Neuronal stem cell (in vitro differentiated cells): ENCODE results near the gene PBRM1.

ENCODE experiments used
- DNase-seq: peaks from one replicate; pipeline ENCODE4 v3.0.0-alpha.2; 2013; ENCODE audit warnings: low spot score
- H2AFZ ChIP-seq: one replicate; pipeline ENCODE4 v1.6.1; 2013; ENCODE audit warnings: mild to moderate bottlenecking, low read length, inconsistent platforms
- H2AK5ac ChIP-seq: 2 replicates; pipeline ENCODE4 v1.6.1; 2013; ENCODE audit warnings: low read depth, mild to moderate bottlenecking, inconsistent platforms, low read length, moderate library complexity, mixed read lengths
- H2BK120ac ChIP-seq: 2 replicates; pipeline ENCODE4 v1.6.1; 2013; ENCODE audit warnings: low read depth, mild to moderate bottlenecking, inconsistent platforms, low read length, moderate library complexity, mixed read lengths
- H2BK12ac ChIP-seq: one replicate; pipeline ENCODE4 v1.6.1; 2013; ENCODE audit warnings: low read length, inconsistent platforms
- H2BK15ac ChIP-seq: 2 replicates; pipeline ENCODE4 v1.6.1; 2013; ENCODE audit warnings: mild to moderate bottlenecking, low read length, inconsistent platforms, mixed read lengths
- H2BK5ac ChIP-seq: one replicate; pipeline ENCODE4 v1.6.1; 2013; ENCODE audit warnings: inconsistent platforms, mild to moderate bottlenecking, low read length, moderate library complexity
- H3K14ac ChIP-seq: one replicate; pipeline ENCODE4 v1.6.1; 2013; ENCODE audit warnings: low read length, inconsistent platforms
- H3K18ac ChIP-seq: 2 replicates; pipeline ENCODE4 v1.6.1; 2013; ENCODE audit warnings: low read length, inconsistent platforms
- H3K23ac ChIP-seq: 2 replicates; pipeline ENCODE4 v1.6.1; 2013; ENCODE audit warnings: low read depth, mild to moderate bottlenecking, mixed read lengths, low read length, inconsistent platforms; ENCODE audit not compliant: poor library complexity
- H3K27ac ChIP-seq: replicated peaks from 3 replicates; pipeline ENCODE4 v1.5.1; 2013; ENCODE audit warnings: low read length, inconsistent platforms
- H3K27me3 ChIP-seq, 3 experiments: 2 replicates each; pipeline ENCODE4 v1.6.1; 2013; ENCODE audit warnings: low read length in 3 of 3, mild to moderate bottlenecking in 2 of 3, inconsistent platforms in 1 of 3, low read depth in 1 of 3, mixed read lengths in 1 of 3, moderate library complexity in 1 of 3; ENCODE audit not compliant: control insufficient read depth in 3 of 3, insufficient read depth in 3 of 3
- H3K36me3 ChIP-seq, 2 donors: replicated peaks in 1 of 2; 2 replicates each; pipeline ENCODE4 v1.6.1; 2013; ENCODE audit warnings: low read length in 2 of 2; ENCODE audit not compliant: control insufficient read depth in 2 of 2, insufficient read depth in 2 of 2
- H3K4ac ChIP-seq: 2 replicates; pipeline ENCODE4 v1.6.1; 2013; ENCODE audit warnings: inconsistent platforms, mild to moderate bottlenecking, low read length, moderate library complexity
- H3K4me1 ChIP-seq, 2 donors: 1 replicate in 1 of 2; 2 replicates in 1 of 2; pipeline ENCODE4 v1.6.1; 2013; ENCODE audit warnings: low read length in 2 of 2, low read depth in 1 of 2; ENCODE audit not compliant: control insufficient read depth in 2 of 2, insufficient read depth in 1 of 2
- H3K4me2 ChIP-seq: one replicate; pipeline ENCODE4 v1.6.1; 2013; ENCODE audit warnings: mild to moderate bottlenecking, low read length, inconsistent platforms; ENCODE audit not compliant: insufficient read depth, poor library complexity, severe bottlenecking
- H3K4me3 ChIP-seq, 2 donors: 2 replicates each; pipeline ENCODE4 v1.5.1; 2013; ENCODE audit warnings: low read length in 2 of 2, mild to moderate bottlenecking in 2 of 2, inconsistent platforms in 1 of 2, moderate library complexity in 1 of 2
- H3K79me1 ChIP-seq: one replicate; pipeline ENCODE4 v1.6.1; 2013; ENCODE audit warnings: low read depth, mild to moderate bottlenecking, inconsistent platforms, low read length, moderate library complexity
- H3K9ac ChIP-seq: one replicate; pipeline ENCODE4 v1.6.1; 2013; ENCODE audit warnings: mild to moderate bottlenecking, low read depth, low read length, inconsistent platforms; ENCODE audit not compliant: poor library complexity
- H3K9me3 ChIP-seq, 2 donors: replicated peaks in 1 of 2; 2 replicates each; pipeline versions ENCODE3 to v1.6.1; 2013; ENCODE audit warnings: low read length in 2 of 2, mild to moderate bottlenecking in 2 of 2, inconsistent platforms in 1 of 2, low read depth in 1 of 2, mixed read lengths in 1 of 2, moderate library complexity in 1 of 2; ENCODE audit not compliant: control insufficient read depth in 2 of 2, insufficient read depth in 1 of 2
- H4K8ac ChIP-seq: one replicate; pipeline ENCODE4 v1.6.1; 2013; ENCODE audit warnings: low read depth, mild to moderate bottlenecking, inconsistent platforms, low read length, moderate library complexity
- H4K91ac ChIP-seq: one replicate; pipeline ENCODE4 v1.6.1; 2013; ENCODE audit warnings: low read length, low read depth, mild to moderate bottlenecking, inconsistent platforms; ENCODE audit not compliant: poor library complexity
- WGBS, 2 donors: extraction: QIAGEN DNeasy Blood & Tissue Kit; methylation state at CpG; one replicate each; pipeline ENCODE4 v1.1.7; 2013; ENCODE audit warnings: missing lambda C conversion rate in 2 of 2, mixed read lengths in 1 of 2; ENCODE audit not compliant: insufficient read length in 2 of 2, insufficient replicate concordance in 1 of 2; ENCODE audit errors: extremely low coverage in 2 of 2; 5-methylcytosine and 5-hydroxymethylcytosine counted together

PBRM1 gene

GRCh38 chr3:52568069-52568468 lies 117.6 kb downstream of the PBRM1 start:
- H2BK12ac ChIP-seq: no peak overlapping the region
- no peaks in the 10 kb centered on the region for H3K9me3 ChIP-seq
- no peak overlapping the region for H3K18ac ChIP-seq
- H2BK5ac ChIP-seq: no peak overlapping the region
- no peak overlapping the region for H3K9ac ChIP-seq
- H2AFZ ChIP-seq: no peak overlapping the region
- H3K4me1 ChIP-seq: no peaks in the 10 kb centered on the region
- no peak overlapping the region for H3K4me2 ChIP-seq
- H3K23ac ChIP-seq: no peak overlapping the region
- H3K14ac ChIP-seq: no peak overlapping the region
- DNase-seq: no peak
- H4K91ac ChIP-seq: no peak overlapping the region
- H3K4me3 ChIP-seq: no peak overlapping the region
- no CpG with 5 or more reads among the region's 2 CpGs for WGBS, 2 donors
- no peak overlapping the region for H4K8ac ChIP-seq
- H3K4ac ChIP-seq: no peak overlapping the region
- H3K27ac ChIP-seq: no peak overlapping the region
- no peaks in the 10 kb centered on the region for H3K79me1 ChIP-seq
- H2BK120ac ChIP-seq: no peak overlapping the region
- no peak overlapping the region for H2BK15ac ChIP-seq
- H3K36me3 ChIP-seq: peaks cover 6 to 81% of the 10 kb centered on the region in 2 donors
- H3K27me3 ChIP-seq: no peaks in the 10 kb centered on the region
- H2AK5ac ChIP-seq: no peak overlapping the region

- Histone ChIP-seq H4K91ac (no peak overlapping the region), H3K27ac (no peak overlapping the region), H2BK120ac (no peak overlapping the region), H3K9me3 (no peaks in the 10 kb centered on the region), H3K27me3 (no peaks in the 10 kb centered on the region), H3K4me2 (no peak overlapping the region), H3K23ac (no peak overlapping the region), H3K4ac (no peak overlapping the region), H3K14ac (no peak overlapping the region), H2AFZ (no peak overlapping the region), H2AK5ac (no peak overlapping the region), H4K8ac (no peak overlapping the region), H3K4me3 (no peak overlapping the region), H3K18ac (no peak overlapping the region), H3K79me1 (no peaks in the 10 kb centered on the region), H2BK12ac (no peak overlapping the region), H2BK5ac (no peak overlapping the region), H3K36me3 (peaks cover 21 to 87% of the 10 kb centered on the region in 2 donors), H2BK15ac (no peak overlapping the region), H3K9ac (no peak overlapping the region), H3K4me1 (no peaks in the 10 kb centered on the region)
- DNase-seq: no peak
- WGBS, 2 donors: no CpG with 5 or more reads among the region's 2 CpGs
These were observed 121.7 kb downstream of the PBRM1 start for GRCh38 chr3:52563984-52564383.

GRCh38 chr3:52561028-52561747 lies 124.5 kb downstream of the PBRM1 start:
- no peaks in the 10 kb centered on the region for H3K4me1 ChIP-seq
- H4K91ac ChIP-seq: no peak overlapping the region
- no peak overlapping the region for H3K14ac ChIP-seq
- H2BK12ac ChIP-seq: no peak overlapping the region
- H4K8ac ChIP-seq: no peak overlapping the region
- H2BK15ac ChIP-seq: no peak overlapping the region
- H3K79me1 ChIP-seq: no peaks in the 10 kb centered on the region
- DNase-seq: peak; percentile 8
- H2AK5ac ChIP-seq: no peak overlapping the region
- H3K9me3 ChIP-seq: no peaks in the 10 kb centered on the region
- peaks cover 21 to 91% of the 10 kb centered on the region in 2 donors for H3K36me3 ChIP-seq
- no peak overlapping the region for H2AFZ ChIP-seq
- H3K18ac ChIP-seq: no peak overlapping the region
- H3K4ac ChIP-seq: no peak overlapping the region
- no CpG with 5 or more reads among the region's 4 CpGs for WGBS, 2 donors
- no peak overlapping the region for H3K4me2 ChIP-seq
- no peak overlapping the region for H2BK120ac ChIP-seq
- no peak overlapping the region for H3K9ac ChIP-seq
- no peak overlapping the region for H3K27ac ChIP-seq
- no peak overlapping the region for H2BK5ac ChIP-seq
- no peak overlapping the region for H3K23ac ChIP-seq
- H3K4me3 ChIP-seq: no peak overlapping the region
- no peaks in the 10 kb centered on the region for H3K27me3 ChIP-seq

- no peaks in the 10 kb centered on the region for H3K4me1 ChIP-seq
These were observed 127.3 kb downstream of the PBRM1 start for GRCh38 chr3:52558436-52558835.

More at GRCh38 chr3:52558436-52558835, 127.3 kb downstream of the PBRM1 start:
- H3K4me2 ChIP-seq: no peak overlapping the region
- no peak overlapping the region for H2AK5ac ChIP-seq
- no peak overlapping the region for H2BK15ac ChIP-seq
- no peak overlapping the region for H2AFZ ChIP-seq
- DNase-seq: no peak
- no peak overlapping the region for H3K9ac ChIP-seq
- no peak overlapping the region for H3K14ac ChIP-seq
- H4K91ac ChIP-seq: no peak overlapping the region
- H3K9me3 ChIP-seq: no peaks in the 10 kb centered on the region
- no peaks in the 10 kb centered on the region for H3K79me1 ChIP-seq
- no peak overlapping the region for H3K27ac ChIP-seq
- no peak overlapping the region for H3K4me3 ChIP-seq
- no peak overlapping the region for H3K23ac ChIP-seq
- H2BK12ac ChIP-seq: no peak overlapping the region
- WGBS, 2 donors: no CpG with 5 or more reads among the region's 5 CpGs
- H4K8ac ChIP-seq: no peak overlapping the region
- H3K4ac ChIP-seq: no peak overlapping the region
- H3K36me3 ChIP-seq: peaks cover 22 to 96% of the 10 kb centered on the region in 2 donors
- H2BK120ac ChIP-seq: no peak overlapping the region
- no peak overlapping the region for H3K18ac ChIP-seq
- H2BK5ac ChIP-seq: no peak overlapping the region
- H3K27me3 ChIP-seq: no peaks in the 10 kb centered on the region
